ENCODE measurements around the gene RMRP. TPM values are rescaled to one million over a fixed set of nuclear protein-coding genes. Genes with fewer than 3 reads are reported as not detected.

Gene RMRP
- total and polyA plus RNA-seq, 9 of the 15 experiments (the other 6 are each of a cell fraction or from before 2014, with no cell fraction given), result 75.7 to 89,974 (median 13,378) TPM; not detected in 3

GRCh38 chr9:35658137-35658967, 533 bp upstream of the RMRP start, which contains the start of gene CCDC107 (continued):
- TF ChIP-seq RREB1 (CRISPR knock-in tag; IDR thresholded peaks at IDR 0.05) (no peak), MCM2 (IDR thresholded peaks at IDR 0.05; ENCODE audit: low read depth) (no peak), ZFX (CRISPR knock-in tag; IDR thresholded peaks at IDR 0.05) (peak; percentile 82), BRF2 (IDR thresholded peaks at IDR 0.05; ENCODE audit: borderline replicate concordance, insufficient read depth, insufficient read length) (no peak), SRSF7 (optimal IDR thresholded peaks at IDR 0.05; ENCODE audit: low read depth, low read length) (no peak), ZNF280B (CRISPR knock-in tag; IDR thresholded peaks at IDR 0.05) (no peak), ELF1 (tag; IDR thresholded peaks at IDR 0.05) (no peak), TAF7 (tag; IDR thresholded peaks at IDR 0.05) (peak; percentile 39; the same call in 1 of the 2 replicates), PYGO2 (tag; IDR thresholded peaks at IDR 0.05) (no peak), TEAD4 (IDR thresholded peaks at IDR 0.05; ENCODE audit: low read length) (no peak), TEAD4 (CRISPR knock-in tag; IDR thresholded peaks at IDR 0.05; ENCODE audit: borderline replicate concordance) (no peak), PHB (CRISPR knock-in tag; IDR thresholded peaks at IDR 0.05) (no peak), MBD1 (CRISPR knock-in tag; IDR thresholded peaks at IDR 0.05) (no peak), RBFOX2 (IDR thresholded peaks at IDR 0.05; ENCODE audit: low read depth, low read length) (peak; percentile 87), MCM5 (IDR thresholded peaks at IDR 0.05; ENCODE audit: low read depth) (no peak), NUFIP1 (IDR thresholded peaks at IDR 0.05; ENCODE audit: partially characterized antibody) (no peak), STAG1 (CRISPR knock-in tag; IDR thresholded peaks at IDR 0.05; ENCODE audit: borderline replicate concordance) (peak; percentile 34; the same call in 1 of the 2 replicates), SP1 (CRISPR knock-in tag; IDR thresholded peaks at IDR 0.05) (no peak)
